Activated CD4-positive, alpha-beta memory T cell treated with anti-CD3 and anti-CD28 coated beads, Interleukin-2, amount 10 ng/mL, durations not matched to agents 7 days and 5 days (primary cell): ENCODE results near the gene DNAAF5. TPM values are rescaled to one million over a fixed set of nuclear protein-coding genes. Genes with fewer than 3 reads are reported as not detected.

Experiments
- CTCF ChIA-PET: fragments of 350-600 bp; sonication (Branson Sonifier 250); formaldehyde crosslinking; loops from one replicate; lab custom pipeline; 2021; ENCODE audit warnings: antibody characterized with exemption, inconsistent platforms; lab: Charles Lee
- POLR2A ChIA-PET: fragments of 350-600 bp; sonication (Branson Sonifier 250); formaldehyde crosslinking; loops from one replicate; lab custom pipeline; 2021; ENCODE audit warnings: antibody characterized with exemption; lab: Charles Lee
- DNase-seq: peaks from one replicate; pipeline ENCODE4 v3.0.0-alpha.2; 2020
- H3K27ac Mint-ChIP-seq: one replicate; pipeline ENCODE4 v1.8.0; 2021; ENCODE audit warnings: mild to moderate bottlenecking, mixed read lengths
- H3K27me3 Mint-ChIP-seq: one replicate; pipeline ENCODE4 v1.8.0; 2021; ENCODE audit warnings: mixed read lengths
- H3K36me3 Mint-ChIP-seq: one replicate; pipeline ENCODE4 v1.8.0; 2021; ENCODE audit warnings: low read depth, mixed read lengths
- H3K4me1 Mint-ChIP-seq: one replicate; pipeline ENCODE4 v1.8.0; 2021; ENCODE audit warnings: mixed read lengths
- H3K4me3 Mint-ChIP-seq: one replicate; pipeline ENCODE4 v1.8.0; 2021; ENCODE audit warnings: mild to moderate bottlenecking, mixed read lengths
- H3K9me3 Mint-ChIP-seq: one replicate; pipeline ENCODE4 v1.8.0; 2021; ENCODE audit warnings: mixed read lengths
- total RNA-seq, 2 experiments: library from RNA; stranded (reverse); gene quantifications; one replicate each; pipeline ENCODE4 v1.2.3, GENCODE V29; 2021

Gene DNAAF5
- total RNA-seq, 2 experiments from 2014 or later, result 16.8 to 19.7 TPM

DNA sequence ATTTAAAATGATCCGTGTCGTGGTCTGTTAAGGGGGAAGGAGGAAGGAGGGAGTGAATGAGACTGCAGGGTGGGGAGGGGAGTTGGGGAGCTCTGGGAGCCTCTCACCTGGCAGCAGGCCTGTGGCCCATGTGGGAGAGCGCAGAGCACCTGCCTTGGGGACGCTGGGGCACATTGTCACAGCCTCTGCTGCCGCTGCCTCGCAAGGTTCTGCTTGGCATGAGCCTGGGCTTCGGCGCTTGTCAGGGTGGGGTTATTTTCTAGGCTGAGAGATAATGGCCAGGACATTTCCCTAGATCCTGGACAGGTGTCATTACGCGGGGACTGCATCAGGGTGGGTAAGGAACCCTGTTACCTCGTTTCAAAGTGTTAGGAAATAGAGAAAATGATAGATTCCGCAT, 103.6 kb downstream of the DNAAF5 start:
- no peaks in the 10 kb centered on the region for H3K9me3 Mint-ChIP-seq
- peaks cover 49% of the 10 kb centered on the region for H3K4me1 Mint-ChIP-seq
- DNase-seq, result no peak
- H3K4me3 Mint-ChIP-seq, result no peak overlapping the region
- H3K27me3 Mint-ChIP-seq, result no peaks in the 10 kb centered on the region
- ChIA-PET POLR2A (interaction anchor here (1.1 to 3.6 kb wide), 3 partner anchors 13 to 212 kb away, joined by 3 to 41 read pairs (median 8); no protein-coding TSS in a partner anchor), CTCF (no interaction called here)
- peak overlapping the region; percentile 97 for H3K27ac Mint-ChIP-seq
- peaks cover 20% of the 10 kb centered on the region for H3K36me3 Mint-ChIP-seq

DNA sequence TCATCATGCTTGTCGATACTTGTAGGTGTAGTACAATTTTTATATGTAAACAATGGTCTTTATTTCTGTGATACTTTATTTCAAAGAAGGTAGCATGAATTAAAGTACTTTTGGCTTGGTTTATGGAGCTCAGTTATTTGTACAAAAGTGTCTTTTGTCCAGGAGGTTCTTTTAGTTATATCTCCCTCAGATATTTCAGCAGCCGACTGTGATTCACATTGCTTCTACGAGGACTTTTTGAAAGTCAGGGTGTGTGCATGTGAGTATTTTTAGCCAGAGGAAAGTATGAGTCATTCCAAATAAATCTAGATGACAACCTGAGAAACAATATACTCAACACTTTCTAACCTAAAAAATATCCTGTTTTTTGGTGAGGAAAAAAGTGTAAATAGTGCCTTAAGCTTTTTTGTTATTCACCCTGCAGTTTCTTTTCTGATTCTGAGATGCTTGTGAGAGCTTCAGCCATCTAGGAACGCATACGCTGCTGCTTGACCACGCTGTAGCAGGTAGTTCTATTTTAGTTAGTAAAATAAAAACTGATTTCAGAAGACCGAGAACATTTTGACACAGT, 105.2 kb downstream of the DNAAF5 start:
- H3K36me3 Mint-ChIP-seq, result peaks cover 13% of the 10 kb centered on the region

DNA sequence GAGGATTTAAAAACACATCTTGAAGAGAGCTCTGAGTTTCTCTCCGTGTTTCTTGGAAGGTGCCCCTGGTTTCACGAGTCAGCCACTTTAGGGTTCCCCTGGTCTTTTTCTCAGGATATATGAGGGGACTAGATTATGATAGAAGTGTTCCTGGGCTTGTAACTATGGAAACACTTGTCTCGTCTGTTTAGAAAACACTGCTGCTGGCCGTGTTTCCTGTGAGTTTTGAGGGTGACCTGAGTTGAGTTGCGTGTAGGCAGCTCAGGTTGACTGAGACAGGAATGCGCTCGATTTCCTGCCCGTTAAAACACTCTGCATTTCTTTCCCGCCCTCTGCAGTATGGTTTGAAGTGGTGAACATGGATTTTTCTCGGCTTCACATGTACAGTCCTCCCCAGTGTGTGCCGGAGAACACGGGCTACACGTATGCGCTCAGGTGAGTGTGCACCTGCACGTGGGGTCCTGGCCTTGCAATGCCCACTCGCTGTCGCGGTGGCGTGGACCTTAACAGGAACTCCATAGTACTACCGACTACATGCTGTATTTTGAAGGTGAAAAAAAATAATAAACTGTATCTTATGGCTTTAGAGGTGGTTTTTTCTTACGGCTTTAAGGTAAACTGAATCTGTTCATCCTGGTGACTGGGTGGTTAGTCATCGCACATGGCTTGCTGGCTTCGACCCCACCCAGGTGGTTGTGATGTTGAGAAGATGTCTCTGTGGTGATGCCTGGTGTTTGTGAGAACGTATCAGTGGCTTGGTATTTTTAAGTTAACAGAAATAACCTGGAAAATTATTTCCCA, 105.9 kb downstream of the DNAAF5 start, which contains the start of gene SUN1:
Gene SUN1 (plus strand): TSS at position 310 of the 801 bp plus-strand sequence. CDS start 49 bp downstream, at position 359.
- ChIA-PET POLR2A (interaction anchor here (0.7 to 3.6 kb wide), 15 partner anchors 12 to 328 kb away, joined by 3 to 41 read pairs (median 4); partner anchors contain the start of gene COX19), CTCF (interaction anchor here (0.7 to 2.6 kb wide), 9 partner anchors 10 to 511 kb away, joined by 3 to 16 read pairs (median 4); no protein-coding TSS in a partner anchor)
- peak; percentile 71 for DNase-seq
- peaks cover 61% of the 10 kb centered on the region for H3K4me1 Mint-ChIP-seq
- H3K9me3 Mint-ChIP-seq, result no peaks in the 10 kb centered on the region
- peak within 1 kb of the TSS; percentile 97 for H3K27ac Mint-ChIP-seq
- peak within 1 kb of the TSS; percentile 73 for H3K4me3 Mint-ChIP-seq
- peaks cover 16% of the 10 kb centered on the region for H3K36me3 Mint-ChIP-seq
- H3K27me3 Mint-ChIP-seq, result no peaks in the 10 kb centered on the region

More for the DNA sequence above, 105.2 kb downstream of the DNAAF5 start:
- ChIA-PET CTCF (interaction anchor here (0.8 to 2.6 kb wide), 8 partner anchors 10 to 510 kb away, joined by 3 to 16 read pairs (median 4); no protein-coding TSS in a partner anchor), POLR2A (interaction anchor here (0.7 to 3.6 kb wide), 14 partner anchors 12 to 329 kb away, joined by 3 to 41 read pairs (median 4); partner anchors contain the start of gene COX19)
- no peaks in the 10 kb centered on the region for H3K27me3 Mint-ChIP-seq
- H3K9me3 Mint-ChIP-seq, result no peaks in the 10 kb centered on the region
- peaks cover 59% of the 10 kb centered on the region for H3K4me1 Mint-ChIP-seq
- DNase-seq, result peak; percentile 23
- peak overlapping the region; percentile 97 for H3K27ac Mint-ChIP-seq
- peak overlapping the region; percentile 73 for H3K4me3 Mint-ChIP-seq

DNA sequence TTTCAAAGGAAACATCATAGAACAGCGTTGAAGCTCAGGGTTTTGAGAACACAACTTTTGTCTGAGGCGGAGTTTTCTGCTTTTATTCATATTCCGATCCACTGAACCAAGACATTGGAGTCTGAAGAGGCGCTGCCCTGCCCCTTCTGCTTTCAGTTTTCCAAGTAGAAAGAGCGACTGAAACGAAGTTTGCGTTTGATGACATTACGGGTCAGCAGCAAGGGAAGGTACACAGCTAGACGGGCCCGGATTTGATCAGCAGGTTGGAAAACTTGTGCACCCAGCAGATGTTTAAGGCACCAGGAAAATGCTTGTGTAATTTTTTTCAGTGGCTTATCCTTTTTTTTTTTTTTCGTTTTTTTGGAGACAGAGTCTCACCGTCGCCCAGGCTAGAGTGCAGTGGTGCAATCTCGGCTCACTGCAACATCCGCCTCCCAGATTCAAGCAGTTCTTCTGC, 106.5 kb downstream of the DNAAF5 start:
- CTCF ChIA-PET, result interaction anchor here (0.7 to 2.6 kb wide), 4 partner anchors 14 to 219 kb away, joined by 3 to 14 read pairs (median 6); no protein-coding TSS in a partner anchor
- Mint-ChIP-seq H3K27me3 (no peaks in the 10 kb centered on the region), H3K36me3 (peaks cover 19% of the 10 kb centered on the region), H3K9me3 (no peaks in the 10 kb centered on the region), H3K27ac (peak overlapping the region; percentile 97), H3K4me3 (peak overlapping the region; percentile 73), H3K4me1 (peaks cover 61% of the 10 kb centered on the region)
- POLR2A ChIA-PET, result interaction anchor here (1.4 to 3.6 kb wide), 5 partner anchors 16 to 229 kb away, joined by 3 to 41 read pairs (median 7); no protein-coding TSS in a partner anchor
- no peak for DNase-seq

GRCh38 chr7:833601-834258, 107.2 kb downstream of the DNAAF5 start:
- POLR2A ChIA-PET, result interaction anchor here (1.0 to 3.6 kb wide), 4 partner anchors 16 to 230 kb away, joined by 3 to 41 read pairs (median 16); no protein-coding TSS in a partner anchor
- H3K4me1 Mint-ChIP-seq, result peaks cover 61% of the 10 kb centered on the region
- peak overlapping the region; percentile 69 for H3K27ac Mint-ChIP-seq
- no peak overlapping the region for H3K4me3 Mint-ChIP-seq
- DNase-seq, result no peak
- peaks cover 19% of the 10 kb centered on the region for H3K36me3 Mint-ChIP-seq
- H3K27me3 Mint-ChIP-seq, result no peaks in the 10 kb centered on the region
- no peaks in the 10 kb centered on the region for H3K9me3 Mint-ChIP-seq
- CTCF ChIA-PET, result interaction anchor here (0.7 to 2.6 kb wide), 2 partner anchors 15 to 40 kb away, joined by 4 to 14 read pairs; no protein-coding TSS in a partner anchor

DNA sequence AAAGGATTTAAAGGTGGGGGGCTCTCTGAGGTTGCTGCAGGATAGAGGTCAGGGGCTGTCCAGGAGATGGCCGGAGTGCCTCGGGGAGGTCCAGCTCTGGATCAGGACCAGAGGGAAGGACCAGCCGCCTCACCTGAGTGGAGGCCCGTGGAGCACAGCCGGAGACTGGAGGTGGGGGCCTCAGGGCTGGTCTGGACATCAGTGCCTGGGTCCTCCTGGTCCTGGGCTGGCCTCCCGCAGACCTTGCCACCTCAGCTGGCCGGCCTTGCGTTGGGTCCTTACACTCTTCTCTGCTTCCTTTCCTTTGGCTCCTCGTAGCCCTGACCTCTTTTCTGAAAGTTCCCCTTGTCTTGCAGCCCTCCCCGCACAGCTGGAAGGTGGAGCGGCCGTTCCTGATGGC, 107.8 kb downstream of the DNAAF5 start:
- peaks cover 19% of the 10 kb centered on the region for H3K36me3 Mint-ChIP-seq
- no peaks in the 10 kb centered on the region for H3K9me3 Mint-ChIP-seq
- ChIA-PET POLR2A (interaction anchor here (1.0 to 3.3 kb wide), 3 partner anchors 18 to 230 kb away, joined by 3 to 28 read pairs (median 3); no protein-coding TSS in a partner anchor), CTCF (no interaction called here)
- no peaks in the 10 kb centered on the region for H3K27me3 Mint-ChIP-seq
- no peak overlapping the region for H3K4me3 Mint-ChIP-seq
- H3K4me1 Mint-ChIP-seq, result peaks cover 58% of the 10 kb centered on the region
- no peak for DNase-seq
- no peak overlapping the region for H3K27ac Mint-ChIP-seq

DNA sequence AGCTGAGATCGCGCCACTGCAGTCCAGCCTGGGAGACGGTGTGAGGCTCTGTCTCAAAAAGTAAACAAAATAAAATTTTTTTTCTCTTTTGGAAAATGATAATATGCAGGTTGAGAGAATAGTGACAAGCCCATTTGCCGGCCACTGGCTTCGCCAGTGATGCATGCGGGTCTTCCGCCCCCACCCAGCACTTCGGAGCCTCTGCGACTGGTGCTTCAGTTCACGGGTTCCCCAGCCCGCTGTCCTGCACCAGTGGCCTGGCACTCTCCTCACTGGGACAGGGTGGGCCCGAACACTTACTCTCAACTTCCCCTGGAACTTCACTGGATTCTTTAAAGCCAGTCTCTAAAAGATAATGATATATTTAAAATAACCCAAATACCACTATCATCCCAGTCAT, 108.5 kb downstream of the DNAAF5 start:
- no peak for DNase-seq
- Mint-ChIP-seq H3K9me3 (no peaks in the 10 kb centered on the region), H3K27me3 (no peaks in the 10 kb centered on the region), H3K27ac (no peak overlapping the region), H3K36me3 (peaks cover 17% of the 10 kb centered on the region), H3K4me3 (no peak overlapping the region), H3K4me1 (peaks cover 56% of the 10 kb centered on the region)
- CTCF ChIA-PET, result no interaction called here
- POLR2A ChIA-PET, result interaction anchor here (1.0 kb wide), 1 partner anchor 18 kb away, joined by 3 read pairs; no protein-coding TSS in a partner anchor

GRCh38 chr7:835485-836401, 109.2 kb downstream of the DNAAF5 start:
- no peak for DNase-seq
- H3K36me3 Mint-ChIP-seq, result peaks cover 15% of the 10 kb centered on the region
- CTCF ChIA-PET, result interaction anchor here (0.9 to 1.6 kb wide), 3 partner anchors 18 to 37 kb away, joined by 3 to 8 read pairs (median 6); no protein-coding TSS in a partner anchor
- H3K9me3 Mint-ChIP-seq, result no peaks in the 10 kb centered on the region
- no peak overlapping the region for H3K27ac Mint-ChIP-seq
- H3K27me3 Mint-ChIP-seq, result no peaks in the 10 kb centered on the region
- POLR2A ChIA-PET, result no interaction called here
- no peak overlapping the region for H3K4me3 Mint-ChIP-seq
- H3K4me1 Mint-ChIP-seq, result peaks cover 48% of the 10 kb centered on the region

Other genes with a start within 250 kb of the DNAAF5 start
- gene PDGFA, start 206.9 kb upstream of the DNAAF5 start, total RNA-seq, result under 1 TPM; 0.70 to 0.73 TPM
- 10 to 100 TPM; 13.1 to 13.4 TPM for gene PRKAR1B, start 582 bp downstream of the DNAAF5 start, total RNA-seq
- gene SUN1, start 105.8 kb downstream of the DNAAF5 start, total RNA-seq, result 10 to 100 TPM; 65.7 to 72.8 TPM
- gene GET4, start 149.9 kb downstream of the DNAAF5 start, total RNA-seq, result 10 to 100 TPM; 32.6 to 38.2 TPM
- gene ADAP1, start 228.0 kb downstream of the DNAAF5 start, total RNA-seq, result 10 to 100 TPM; 11.1 to 13.0 TPM
- gene COX19, start 248.8 kb downstream of the DNAAF5 start, total RNA-seq, result 10 to 100 TPM; 17.4 to 18.2 TPM